ENCODE data around the gene IP6K3. TPM values are rescaled to one million over a fixed set of nuclear protein-coding genes. Genes with fewer than 3 reads are reported as not detected.
A peak's percentile ranks its signal among the peaks of the same experiment; 100 is the strongest.

IP6K3 gene
- polyA plus RNA-seq, 1 of the 3 experiments (the other 2 are of a cell fraction): 0.21 TPM

DNA sequence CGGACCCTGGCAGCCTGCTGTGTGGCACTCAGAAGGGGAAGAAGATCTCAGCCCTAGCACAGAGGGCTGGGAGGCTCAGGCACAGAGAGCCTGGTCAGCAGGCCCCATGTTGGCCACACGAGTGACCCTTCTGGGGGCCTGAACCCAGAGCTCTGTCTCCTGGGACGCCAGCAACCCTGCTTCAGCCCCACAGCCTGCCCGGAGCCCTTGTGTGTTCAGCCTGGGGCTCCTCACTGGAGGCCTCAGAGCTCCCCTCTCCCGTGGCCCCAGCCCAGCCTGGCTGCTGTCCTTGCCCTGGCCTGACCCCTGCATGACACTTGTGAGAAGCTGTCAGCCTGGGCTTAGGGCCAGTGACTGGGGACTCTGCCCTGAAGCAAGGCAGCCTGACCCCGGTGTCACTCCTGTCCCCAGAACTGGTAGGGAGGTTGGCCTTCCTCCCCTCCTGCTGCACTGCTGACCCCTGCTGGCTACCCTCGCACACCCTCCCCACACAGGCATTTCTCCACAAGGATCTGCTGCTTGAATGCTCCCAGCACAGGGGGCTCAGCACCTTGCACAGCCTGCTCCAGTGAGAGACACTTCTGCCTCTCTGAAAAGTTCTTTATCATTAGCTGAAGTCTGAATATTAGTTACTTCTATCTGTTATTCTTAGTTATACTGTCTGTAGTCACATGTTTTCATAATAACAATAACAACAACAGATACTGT lies 15.4 kb upstream of the IP6K3 start:
- Histone ChIP-seq H3K4me2 (no peak overlapping the region), H3K9me3 (no peaks in the 10 kb centered on the region), H3K27ac (ENCODE audit: low read depth in 2 of 2, low read length in 1 of 2) (peak overlapping the region in 1 of 2 experiments; percentile 56; a peak in 2 of 4 replicates), H3K9ac (no peak overlapping the region), H3F3A (replicated peaks; ENCODE audit: insufficient read depth) (no peaks in the 10 kb centered on the region), H2AFZ (ENCODE audit: low read depth) (no peak overlapping the region), H3K4me3 (ENCODE audit: low read depth in 2 of 2, low read length in 1 of 2) (no peak overlapping the region), H3K9me2 (no peaks in the 10 kb centered on the region), H3K36me3 (replicated peaks in 1 of 2; ENCODE audit: control insufficient read depth in 1 of 2, insufficient read depth in 2 of 2, low read length in 1 of 2) (no peaks in the 10 kb centered on the region), H3K4me1 (ENCODE audit: control insufficient read depth in 1 of 2, insufficient read depth in 2 of 2, low read depth in 1 of 2, low read length in 1 of 2) (peaks cover 0 to 19% of the 10 kb centered on the region in 2 experiments; a peak in 1 of 4 replicates), H3K27me3 (ENCODE audit: insufficient read depth) (no peaks in the 10 kb centered on the region), H4K20me1 (ENCODE audit: insufficient read depth) (no peaks in the 10 kb centered on the region), H3K79me2 (ENCODE audit: insufficient read depth) (no peaks in the 10 kb centered on the region)
- ChIA-PET POLR2A (no interaction called here), CTCF (interaction anchor here (0.6 to 14.7 kb wide), 25 partner anchors 8 to 393 kb away, joined by 3 to 204 read pairs (median 5); partner anchors contain the start of genes IP6K3 and UQCC2)
- TF ChIP-seq ELF1 (IDR thresholded peaks at IDR 0.05): no peak
- peak; percentile 78 for TF ChIP-seq SMC3 (IDR thresholded peaks at IDR 0.05; ENCODE audit: low read depth, low read length)
- TF ChIP-seq GATA2 (CRISPR knock-in tag; IDR thresholded peaks at IDR 0.05): no peak
- TF ChIP-seq RAD21 (IDR thresholded peaks at IDR 0.05; ENCODE audit: low read length): peak; percentile 72
- TF ChIP-seq MEF2A (IDR thresholded peaks at IDR 0.05; ENCODE audit: borderline replicate concordance, low read depth): no peak
- TF ChIP-seq CTCF (IDR thresholded peaks at IDR 0.05): peak; percentile 59
- TF ChIP-seq ZBTB33 (IDR thresholded peaks at IDR 0.05; ENCODE audit: borderline replicate concordance, low read depth): no peak
- no peak for TF ChIP-seq REST (IDR thresholded peaks at IDR 0.05; ENCODE audit: low read depth, low read length)
- DNase-seq: peak; percentile 71
- WGBS (ENCODE audit: low lambda C conversion rate): 70% methylated on average over 2 of the region's 7 CpGs

All from SK-N-SH (cell line).